Transverse colon (tissue), 4 donors: ENCODE results near the gene TPRX2. TPM values are rescaled to one million over a fixed set of nuclear protein-coding genes. Genes with fewer than 3 reads are reported as not detected.
"Not testable (repeated sequence)": the region's sequence is repeated elsewhere in the genome, so short reads cannot be mapped to it uniquely, and the experiment has no call there.

Source experiments
- DNase-seq: peaks from one replicate; pipeline ENCODE4 v3.0.0-alpha.2; 2019
- H3K27ac ChIP-seq, 4 donors: fragments of 200-600 bp; sonication (generic); 2 replicates each; pipeline ENCODE4 v1.5.1; 2016 to 2018; ENCODE audit warnings: inconsistent platforms in 4 of 4
- H3K27me3 ChIP-seq: fragments of 200-600 bp; sonication (generic); 2 replicates; pipeline ENCODE4 v1.5.1; 2017; ENCODE audit warnings: inconsistent platforms
- H3K36me3 ChIP-seq, 4 donors: fragments of 200-600 bp; sonication (generic); 2 replicates each; pipeline ENCODE4 v1.5.1; 2017 to 2019; ENCODE audit warnings: inconsistent platforms in 4 of 4
- H3K4me1 ChIP-seq, 4 donors: fragments of 200-600 bp; sonication (generic); 2 replicates each; pipeline ENCODE4 v1.5.1; 2017 to 2020; ENCODE audit warnings: inconsistent platforms in 4 of 4
- H3K4me3 ChIP-seq, 4 donors: fragments of 200-600 bp; sonication (generic); 1 replicate in 1 of 4; 2 replicates in 3 of 4; pipeline versions ENCODE4 v1.5.1 to v1.6.1; 2017 to 2019; ENCODE audit warnings: inconsistent platforms in 4 of 4
- H3K9me3 ChIP-seq, 2 donors: fragments of 200-600 bp; sonication (generic); 2 replicates each; pipeline ENCODE4 v1.5.1; 2017 to 2019; ENCODE audit warnings: inconsistent platforms in 2 of 2
- EP300 ChIP-seq: sonication (generic); formaldehyde crosslinking; IDR thresholded peaks from one replicate; pipeline ENCODE4 v1.6.1; 2017; ENCODE audit warnings: antibody characterized with exemption, low read depth
- POLR2A ChIP-seq: fragments of 450-650 bp; IDR thresholded peaks from one replicate; pipeline ENCODE4 v1.6.1; 2016; ENCODE audit warnings: antibody characterized with exemption, mild to moderate bottlenecking, moderate library complexity
- POLR2AphosphoS5 ChIP-seq, 3 donors: sonication (generic); formaldehyde crosslinking; IDR thresholded peaks; one replicate each; pipeline ENCODE4 v1.6.1; 2016; ENCODE audit warnings: antibody characterized with exemption in 3 of 3
- WGBS, 2 donors: methylation state at CpG; one replicate each; pipeline ENCODE4 v1.1.5; 2018; ENCODE audit warnings: low coverage in 1 of 2; 5-methylcytosine and 5-hydroxymethylcytosine counted together
- in situ Hi-C, 4 donors: fragments of 200-750 bp; cut with MboI; loops; one replicate each; pipeline versions ENCODE4 v1.15.0 to v1.15.1; 2017; ENCODE audit warnings: low sequenced_read_pairs in 3 of 4, low pct_ligation_motif_present in 1 of 4, low pct_unique_long_range_greater_than_20kb in 1 of 4
- intact Hi-C: fragments of 100-400 bp; cut with DNase I; formaldehyde crosslinking; loops from one replicate; pipeline ENCODE4 v1.15.1; 2023; ENCODE audit warnings: low total_unique reads
- total RNA-seq, 4 donors: library from RNA; depleted of rRNA; stranded (reverse); fragments of >200 nt; gene quantifications; one replicate each; pipeline ENCODE4 v1.1.0, GENCODE V29; 2016
- TF ChIP-seq, protein P1 (sequence below), 5 experiments: fragments of 200-600 bp in 3 of 5; fragments of 450-650 bp in 2 of 5; sonication (generic) in 3 of 5; IDR thresholded peaks; 1 replicate in 2 of 5; 2 replicates in 3 of 5; pipeline ENCODE4 v1.5.1; 2016 to 2017; ENCODE audit warnings: antibody characterized with exemption in 5 of 5, inconsistent platforms in 3 of 5, mild to moderate bottlenecking in 2 of 5, moderate library complexity in 1 of 5

The TPRX2 gene, protein sequence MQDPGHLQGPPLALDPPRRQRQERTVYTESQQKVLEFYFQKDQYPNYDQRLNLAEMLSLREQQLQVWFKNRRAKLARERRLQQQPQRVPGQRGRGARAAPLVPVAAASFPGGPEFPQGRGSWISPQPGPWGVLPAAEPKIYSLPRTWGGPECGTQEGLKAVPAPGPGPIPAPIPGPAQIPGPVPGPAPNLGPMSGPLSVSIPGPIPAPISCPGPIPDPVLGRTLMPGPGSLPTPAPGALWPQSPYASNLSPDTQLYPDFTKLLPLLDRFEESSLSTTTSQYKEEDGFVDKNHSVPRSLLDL
- not detected for total RNA-seq

DNA sequence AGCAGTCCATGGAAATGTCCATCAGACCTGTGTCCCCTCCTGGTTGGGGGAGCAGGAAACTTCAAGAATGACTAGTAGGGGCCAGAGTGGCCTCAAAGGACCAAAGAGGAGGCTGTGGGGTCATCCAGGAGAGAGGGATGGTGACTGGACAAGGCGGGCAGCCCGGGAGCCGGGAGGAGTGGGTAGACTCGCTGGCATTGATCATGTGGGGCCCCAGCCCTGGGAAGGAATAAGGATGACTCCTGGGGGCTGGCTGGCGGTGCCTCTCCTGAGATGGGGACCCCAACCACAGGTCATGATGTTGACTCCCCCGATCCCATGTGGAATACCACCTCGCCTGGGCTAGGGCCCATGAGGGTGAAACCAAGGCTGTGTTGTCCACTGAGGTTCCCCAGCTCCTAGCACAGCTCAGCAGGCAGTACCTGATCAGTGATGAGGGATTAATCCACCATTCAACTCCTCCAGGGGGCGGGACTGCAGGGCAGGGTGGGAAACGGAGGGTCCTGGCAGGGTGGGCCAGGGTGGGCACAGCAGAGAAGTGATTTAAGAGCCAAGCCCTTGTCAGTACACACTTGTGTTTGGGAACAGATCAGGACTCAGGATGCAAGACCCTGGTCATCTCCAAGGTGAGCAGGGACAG lies at the start of gene TPRX2:
Gene TPRX2 (plus strand): TSS at position 590 of the 640 bp plus-strand sequence. CDS start 12 bp downstream, at position 602.
- WGBS, 2 donors, result 80% methylated on average over 7 of the region's 9 CpGs; no CpG with 5 or more reads in 1 of the 2 donors
- peaks cover 24% of the 10 kb centered on the region for H3K27me3 ChIP-seq
- H3K4me1 ChIP-seq, DNase-seq, H3K4me3 ChIP-seq, in situ Hi-C loops, H3K36me3 ChIP-seq, intact Hi-C loops, H3K27ac ChIP-seq, H3K9me3 ChIP-seq: not testable (repeated sequence)

DNA sequence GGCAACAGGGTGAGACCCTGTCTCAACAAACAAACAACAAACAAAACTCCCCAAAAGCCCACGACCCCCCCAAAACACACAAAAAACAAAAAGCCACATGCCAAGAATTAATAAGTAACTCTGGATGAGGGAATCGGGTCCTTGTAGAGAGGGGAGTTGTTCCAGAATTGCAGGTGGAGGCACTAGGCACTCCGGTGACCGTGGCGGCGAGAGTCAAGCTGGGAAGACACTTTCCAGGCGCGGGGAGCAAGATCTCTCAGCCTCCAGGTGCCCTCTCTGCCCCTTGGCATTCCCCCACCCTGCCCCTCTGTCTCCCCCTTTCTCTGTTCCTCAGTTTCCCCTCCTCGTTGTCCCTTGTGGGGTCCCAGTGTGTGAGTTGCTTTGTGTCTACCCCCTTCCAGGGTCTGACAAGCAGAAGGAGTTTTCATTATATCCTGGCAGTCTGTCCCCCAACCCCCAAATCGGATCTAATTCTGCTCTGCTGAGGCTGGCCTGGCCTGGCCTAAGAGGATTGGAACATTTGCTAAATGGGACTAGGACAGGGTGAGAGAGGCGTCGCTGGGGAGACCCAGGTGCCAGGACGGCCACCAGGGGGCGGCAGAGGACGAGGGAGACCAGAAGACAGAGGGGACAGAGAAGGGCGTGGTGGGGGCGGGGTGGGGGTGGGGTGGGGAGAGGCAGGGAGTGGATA lies 45.6 kb upstream of the TPRX2 start:
- no peaks in the 10 kb centered on the region for H3K36me3 ChIP-seq
- no peaks in the 10 kb centered on the region for H3K27me3 ChIP-seq
- in situ Hi-C loops, result no loop called here
- H3K4me1 ChIP-seq, result no peaks in the 10 kb centered on the region
- no peak overlapping the region for H3K27ac ChIP-seq
- no peaks in the 10 kb centered on the region for H3K9me3 ChIP-seq
- peak; percentile 81 for DNase-seq
- no peak overlapping the region for H3K4me3 ChIP-seq
- intact Hi-C loops, result no loop called here
- 0 to 30% methylated on average over 1 to 17 of the region's 17 CpGs for WGBS, 2 donors
- TF ChIP-seq, protein P1, sequence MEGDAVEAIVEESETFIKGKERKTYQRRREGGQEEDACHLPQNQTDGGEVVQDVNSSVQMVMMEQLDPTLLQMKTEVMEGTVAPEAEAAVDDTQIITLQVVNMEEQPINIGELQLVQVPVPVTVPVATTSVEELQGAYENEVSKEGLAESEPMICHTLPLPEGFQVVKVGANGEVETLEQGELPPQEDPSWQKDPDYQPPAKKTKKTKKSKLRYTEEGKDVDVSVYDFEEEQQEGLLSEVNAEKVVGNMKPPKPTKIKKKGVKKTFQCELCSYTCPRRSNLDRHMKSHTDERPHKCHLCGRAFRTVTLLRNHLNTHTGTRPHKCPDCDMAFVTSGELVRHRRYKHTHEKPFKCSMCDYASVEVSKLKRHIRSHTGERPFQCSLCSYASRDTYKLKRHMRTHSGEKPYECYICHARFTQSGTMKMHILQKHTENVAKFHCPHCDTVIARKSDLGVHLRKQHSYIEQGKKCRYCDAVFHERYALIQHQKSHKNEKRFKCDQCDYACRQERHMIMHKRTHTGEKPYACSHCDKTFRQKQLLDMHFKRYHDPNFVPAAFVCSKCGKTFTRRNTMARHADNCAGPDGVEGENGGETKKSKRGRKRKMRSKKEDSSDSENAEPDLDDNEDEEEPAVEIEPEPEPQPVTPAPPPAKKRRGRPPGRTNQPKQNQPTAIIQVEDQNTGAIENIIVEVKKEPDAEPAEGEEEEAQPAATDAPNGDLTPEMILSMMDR (IDR thresholded peaks at IDR 0.05), result peak; percentile 42 to 71 (median 62)
- TF ChIP-seq EP300, result no peak

DNA sequence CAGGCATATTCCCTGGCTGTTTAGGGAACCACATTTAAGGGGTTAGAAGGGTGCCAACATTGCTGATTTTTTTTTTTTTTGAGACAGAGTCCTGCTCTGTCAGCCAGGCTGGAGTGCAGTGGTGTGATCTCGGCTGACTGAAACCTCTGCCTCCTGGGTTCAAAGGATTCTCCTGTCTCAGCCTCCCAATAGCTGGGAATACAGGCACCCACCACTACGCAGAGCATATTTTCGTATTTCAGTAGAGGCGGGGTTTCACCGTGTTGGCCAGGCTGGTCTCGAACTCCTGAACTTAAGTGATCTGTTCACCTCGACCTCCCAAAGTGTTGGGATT lies 45.1 kb upstream of the TPRX2 start:
- H3K4me1 ChIP-seq, result no peaks in the 10 kb centered on the region
- H3K27ac ChIP-seq, result no peak overlapping the region
- H3K36me3 ChIP-seq, result no peaks in the 10 kb centered on the region
- TF ChIP-seq POLR2A, result no peak
- no peak for TF ChIP-seq POLR2AphosphoS5 (IDR thresholded peaks at IDR 0.05)
- TF ChIP-seq EP300, result no peak
- TF ChIP-seq, protein P1 (IDR thresholded peaks at IDR 0.05), result no peak
- intact Hi-C loops (no loop called here), in situ Hi-C loops (no loop called here)
- no peaks in the 10 kb centered on the region for H3K9me3 ChIP-seq
- no peak for DNase-seq
- 52% methylated on average over 7 of the region's 7 CpGs; no CpG with 5 or more reads in 1 of the 2 donors for WGBS, 2 donors
- H3K4me3 ChIP-seq, result no peak overlapping the region
- peaks cover 2% of the 10 kb centered on the region for H3K27me3 ChIP-seq

DNA sequence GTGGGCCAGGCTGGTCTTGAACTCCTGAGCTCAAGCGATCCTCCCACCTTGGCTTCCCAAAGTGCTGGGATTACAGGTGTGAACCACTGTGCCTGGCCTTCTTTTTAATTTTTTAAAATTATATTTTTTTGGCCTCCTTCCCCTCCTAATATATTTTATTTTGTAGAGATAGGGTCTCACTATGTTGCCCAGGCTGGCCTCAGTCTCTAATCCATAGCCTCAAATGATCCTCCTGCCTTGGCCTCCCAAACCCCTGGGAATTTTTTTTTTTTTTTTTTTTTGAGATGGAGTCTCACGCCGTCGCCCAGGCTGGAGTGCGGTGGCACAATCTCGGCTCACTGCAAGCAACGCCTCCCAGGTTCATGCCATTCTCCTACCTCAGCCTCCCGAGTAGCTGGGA lies 42.8 kb upstream of the TPRX2 start:
- in situ Hi-C loops, intact Hi-C loops: not testable (repeated sequence)
- 88 to 93% methylated on average over 8 of the region's 8 CpGs for WGBS, 2 donors

DNA sequence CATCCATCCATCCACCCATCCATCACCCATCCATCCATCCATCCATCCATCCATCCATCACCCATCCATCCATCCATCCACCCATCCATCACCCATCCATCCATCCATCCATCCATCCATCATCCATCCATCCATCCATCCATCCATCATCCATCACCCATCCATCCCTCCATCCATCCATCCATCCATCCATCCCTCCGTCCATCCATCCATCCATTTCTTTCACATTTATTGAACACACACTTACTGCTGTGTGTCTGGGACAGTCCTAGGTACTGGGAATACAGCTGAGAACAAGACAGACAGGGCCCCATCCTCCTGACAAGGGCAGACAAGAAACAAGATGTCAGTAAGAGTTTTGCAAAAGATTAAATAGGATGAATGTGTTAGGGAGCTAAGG lies 40.8 kb upstream of the TPRX2 start:
- WGBS, 2 donors, result 80 to 100% methylated on average over 1 of the region's 1 CpG
- H3K9me3 ChIP-seq, intact Hi-C loops, in situ Hi-C loops, H3K36me3 ChIP-seq, H3K4me1 ChIP-seq, H3K27ac ChIP-seq, H3K4me3 ChIP-seq, DNase-seq: not testable (repeated sequence)
- H3K27me3 ChIP-seq, result peaks cover 36% of the 10 kb centered on the region

More for the DNA sequence above, 42.8 kb upstream of the TPRX2 start:
- not testable (repeated sequence) for DNase-seq, H3K9me3 ChIP-seq, H3K4me1 ChIP-seq, H3K4me3 ChIP-seq, H3K27ac ChIP-seq, H3K36me3 ChIP-seq
- peaks cover 25% of the 10 kb centered on the region for H3K27me3 ChIP-seq
